HepG2 (cell line): ENCODE measurements around the gene KRTAP3-3. TPM values are rescaled to one million over a fixed set of nuclear protein-coding genes. Genes with fewer than 3 reads are reported as not detected.

Source experiments
- BHLHE40 ChIP-seq: IDR thresholded peaks from 2 replicates; pipeline ENCODE4 v1.6.1; 2011; ENCODE audit warnings: low read length, improper control_type of control experiment
- ERF ChIP-seq: IDR thresholded peaks from 2 replicates; pipeline ENCODE4 v1.6.1; 2018; ENCODE audit warnings: missing biosample characterization, missing genetic modification reagents
- FOXA3 ChIP-seq: IDR thresholded peaks from 2 replicates; pipeline ENCODE4 v1.6.1; 2016; ENCODE audit warnings: missing genetic modification reagents, missing compliant biosample characterization
- GABPA ChIP-seq, 2 experiments: IDR thresholded peaks; 2 replicates each; pipeline ENCODE4 v1.6.1; 2011 to 2016; ENCODE audit warnings: low read depth in 2 of 2, low read length in 1 of 2, missing biosample characterization in 1 of 2, missing genetic modification characterization in 1 of 2
- GATAD2A ChIP-seq: IDR thresholded peaks from 2 replicates; pipeline ENCODE4 v1.6.1; 2016
- HOXA7 ChIP-seq: sonication (generic); formaldehyde crosslinking; IDR thresholded peaks from 2 replicates; pipeline ENCODE4 v1.8.1; 2022; ENCODE audit warnings: mild to moderate bottlenecking, missing genetic modification reagents, moderate library complexity
- MAF1 ChIP-seq: sonication (generic); formaldehyde crosslinking; IDR thresholded peaks from 2 replicates; pipeline ENCODE4 v1.5.0; 2020; ENCODE audit warnings: missing genetic modification reagents, borderline replicate concordance
- MTA1 ChIP-seq: sonication (generic); formaldehyde crosslinking; IDR thresholded peaks from 2 replicates; pipeline ENCODE4 v1.4.0; 2020; ENCODE audit warnings: missing genetic modification reagents, mild to moderate bottlenecking, borderline replicate concordance
- NFIC ChIP-seq: IDR thresholded peaks from 2 replicates; pipeline ENCODE4 v1.6.1; 2012; ENCODE audit warnings: mild to moderate bottlenecking, low read length, inconsistent platforms
- PCBP1 ChIP-seq: fragments of 200-400 bp; formaldehyde crosslinking; IDR thresholded peaks from 2 replicates; pipeline ENCODE4 v1.6.1; 2017; ENCODE audit warnings: mild to moderate bottlenecking, low read depth, low read length, borderline replicate concordance
- RFX3 ChIP-seq: IDR thresholded peaks from 2 replicates; pipeline ENCODE4 v1.6.1; 2016; ENCODE audit warnings: missing biosample characterization, missing genetic modification reagents
- SAP130 ChIP-seq: IDR thresholded peaks from 2 replicates; pipeline ENCODE4 v1.6.1; 2016; ENCODE audit warnings: low read depth
- SOX13 ChIP-seq, 3 experiments: fragments of 450-650 bp in 1 of 3; sonication (generic) in 1 of 3; formaldehyde crosslinking in 1 of 3; IDR thresholded peaks in 2 of 3; conservative IDR thresholded peaks in 1 of 3; 2 replicates each; pipeline versions ENCODE4 v1.5.0 to v1.6.1; 2016 to 2020; ENCODE audit warnings: antibody characterized with exemption in 1 of 3, mild to moderate bottlenecking in 1 of 3, missing compliant biosample characterization in 1 of 3, missing genetic modification reagents in 1 of 3, moderate library complexity in 1 of 3
- SOX5 ChIP-seq: IDR thresholded peaks from 2 replicates; pipeline ENCODE4 v1.6.1; 2016; ENCODE audit warnings: borderline replicate concordance
- TCF7 ChIP-seq: sonication (generic); IDR thresholded peaks from 2 replicates; pipeline ENCODE4 v1.6.1; 2016; ENCODE audit warnings: antibody characterized with exemption, low read depth
- ZBTB38 ChIP-seq: sonication (generic); formaldehyde crosslinking; IDR thresholded peaks from 2 replicates; pipeline ENCODE4 v1.5.1; 2020; ENCODE audit warnings: mild to moderate bottlenecking, missing genetic modification reagents
- ZBTB4 ChIP-seq: sonication (generic); formaldehyde crosslinking; IDR thresholded peaks from 2 replicates; pipeline ENCODE4 v1.4.0; 2020; ENCODE audit warnings: missing genetic modification reagents, mild to moderate bottlenecking, borderline replicate concordance
- ZKSCAN8 ChIP-seq: IDR thresholded peaks from 2 replicates; pipeline ENCODE4 v1.6.1; 2016; ENCODE audit warnings: borderline replicate concordance, missing genetic modification reagents, missing compliant biosample characterization
- ZNF17 ChIP-seq: sonication (generic); formaldehyde crosslinking; IDR thresholded peaks from 2 replicates; pipeline ENCODE4 v1.5.0; 2020; ENCODE audit warnings: mild to moderate bottlenecking, missing genetic modification reagents
- ZNF451 ChIP-seq: sonication (generic); formaldehyde crosslinking; IDR thresholded peaks from 2 replicates; pipeline ENCODE4 v1.5.0; 2020; ENCODE audit warnings: mild to moderate bottlenecking, missing genetic modification reagents
- ZNF569 ChIP-seq: sonication (generic); formaldehyde crosslinking; IDR thresholded peaks from 2 replicates; pipeline ENCODE4 v1.5.0; 2020; ENCODE audit warnings: mild to moderate bottlenecking, missing genetic modification reagents, moderate library complexity, borderline replicate concordance
- ZNF607 ChIP-seq: sonication (generic); formaldehyde crosslinking; IDR thresholded peaks from 2 replicates; pipeline ENCODE4 v1.5.1; 2020; ENCODE audit warnings: missing genetic modification reagents, mild to moderate bottlenecking, borderline replicate concordance
- ZSCAN30 ChIP-seq: sonication (generic); formaldehyde crosslinking; IDR thresholded peaks from 2 replicates; pipeline ENCODE4 v1.5.0; 2020; ENCODE audit warnings: mild to moderate bottlenecking, missing genetic modification reagents
- polyA plus RNA-seq, 8 experiments: library from polyadenylated mRNA; depleted of rRNA in 3 of 8; stranded (reverse) in 7 of 8; unstranded in 1 of 8; fragments of >200 nt; fragmentation: Illumina TruSeq in 4 of 8; extraction: Trizol in 4 of 8; gene quantifications; 2 replicates each; pipeline versions ENCODE4 v1.2.1 to v1.2.3, GENCODE V29; 2011 to 2016; ENCODE audit warnings: low read depth in 4 of 8, missing spikeins in 1 of 8, mixed read lengths in 1 of 8; ENCODE audit not compliant: insufficient read depth in 1 of 8
- total RNA-seq, 5 experiments: library from RNA; depleted of rRNA; stranded (reverse); fragments of >200 nt; fragmentation: Illumina TruSeq; extraction: Trizol; gene quantifications; 2 replicates each; pipeline ENCODE4 v1.2.3, GENCODE V29; 2016; ENCODE audit warnings: low read depth in 1 of 5
- TF ChIP-seq, protein P1 (sequence below): IDR thresholded peaks from 2 replicates; pipeline ENCODE4 v1.6.1; 2016; ENCODE audit warnings: missing compliant biosample characterization, missing genetic modification reagents, borderline replicate concordance

The KRTAP3-3 gene
- total and polyA plus RNA-seq, 2 of the 13 experiments (the other 11 are each of a cell fraction or from before 2014, with no cell fraction given): not detected

- TF ChIP-seq ZNF569 (CRISPR knock-in tag): no peak
- TF ChIP-seq ZNF17 (CRISPR knock-in tag): no peak
- TF ChIP-seq ZNF451 (CRISPR knock-in tag): no peak
- TF ChIP-seq ZKSCAN8: no peak
- TF ChIP-seq ERF (CRISPR knock-in tag): no peak
- TF ChIP-seq ZBTB4 (CRISPR knock-in tag): no peak
- TF ChIP-seq SOX5 (CRISPR knock-in tag): peak; percentile 56; the same call in 1 of the 2 replicates
- TF ChIP-seq GATAD2A (CRISPR knock-in tag): peak; percentile 37; the same call in 1 of the 2 replicates
- TF ChIP-seq TCF7: no peak
- TF ChIP-seq GABPA (IDR thresholded peaks at IDR 0.05; ENCODE audit: low read depth, low read length): no peak
- TF ChIP-seq GABPA (CRISPR knock-in tag; IDR thresholded peaks at IDR 0.05; ENCODE audit: low read depth): no peak
- TF ChIP-seq RFX3 (CRISPR knock-in tag): no peak
- peak; percentile 69 for TF ChIP-seq FOXA3 (CRISPR knock-in tag)
- TF ChIP-seq MTA1 (CRISPR knock-in tag): no peak
- TF ChIP-seq ZBTB38: 0 out of 2 replicates have a peak, but pooled peaks have one; percentile 27
- TF ChIP-seq ZSCAN30: no peak
- TF ChIP-seq SAP130: no peak
- TF ChIP-seq NFIC: no peak
- TF ChIP-seq HOXA7 (CRISPR knock-in tag): no peak
- no peak for TF ChIP-seq ZNF607 (CRISPR knock-in tag)
- no peak for TF ChIP-seq SOX13 (IDR thresholded peaks at IDR 0.05)
- peak in 1 of 2 experiments; percentile 68; a peak in 2 of 4 replicates for TF ChIP-seq SOX13 (CRISPR knock-in tag; conservative IDR thresholded peaks at IDR 0.05 in 1 of 2, IDR thresholded peaks at IDR 0.05 in 1 of 2)
- TF ChIP-seq BHLHE40: peak; percentile 45; the same call in 1 of the 2 replicates
- TF ChIP-seq, protein P1, sequence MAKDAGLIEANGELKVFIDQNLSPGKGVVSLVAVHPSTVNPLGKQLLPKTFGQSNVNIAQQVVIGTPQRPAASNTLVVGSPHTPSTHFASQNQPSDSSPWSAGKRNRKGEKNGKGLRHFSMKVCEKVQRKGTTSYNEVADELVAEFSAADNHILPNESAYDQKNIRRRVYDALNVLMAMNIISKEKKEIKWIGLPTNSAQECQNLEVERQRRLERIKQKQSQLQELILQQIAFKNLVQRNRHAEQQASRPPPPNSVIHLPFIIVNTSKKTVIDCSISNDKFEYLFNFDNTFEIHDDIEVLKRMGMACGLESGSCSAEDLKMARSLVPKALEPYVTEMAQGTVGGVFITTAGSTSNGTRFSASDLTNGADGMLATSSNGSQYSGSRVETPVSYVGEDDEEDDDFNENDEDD: no peak
- no peak for TF ChIP-seq PCBP1
- no peak for TF ChIP-seq MAF1 (CRISPR knock-in tag)
These were observed 44.5 kb downstream of the KRTAP3-3 start (continued) for GRCh38 chr17:40949418-40949817.
